HG03064 (cell line): ENCODE results near the gene NXN.
"Not testable (repeated sequence)": the region's sequence is repeated elsewhere in the genome, so short reads cannot be mapped to it uniquely, and the experiment has no call there.

Source experiments
- ATAC-seq: cut with Tn5 transposase; IDR thresholded peaks from one replicate; pipeline ENCODE4 v1.9.1; 2021; ENCODE audit warnings: low read depth; ENCODE audit not compliant: unreplicated experiment

Gene NXN

DNA sequence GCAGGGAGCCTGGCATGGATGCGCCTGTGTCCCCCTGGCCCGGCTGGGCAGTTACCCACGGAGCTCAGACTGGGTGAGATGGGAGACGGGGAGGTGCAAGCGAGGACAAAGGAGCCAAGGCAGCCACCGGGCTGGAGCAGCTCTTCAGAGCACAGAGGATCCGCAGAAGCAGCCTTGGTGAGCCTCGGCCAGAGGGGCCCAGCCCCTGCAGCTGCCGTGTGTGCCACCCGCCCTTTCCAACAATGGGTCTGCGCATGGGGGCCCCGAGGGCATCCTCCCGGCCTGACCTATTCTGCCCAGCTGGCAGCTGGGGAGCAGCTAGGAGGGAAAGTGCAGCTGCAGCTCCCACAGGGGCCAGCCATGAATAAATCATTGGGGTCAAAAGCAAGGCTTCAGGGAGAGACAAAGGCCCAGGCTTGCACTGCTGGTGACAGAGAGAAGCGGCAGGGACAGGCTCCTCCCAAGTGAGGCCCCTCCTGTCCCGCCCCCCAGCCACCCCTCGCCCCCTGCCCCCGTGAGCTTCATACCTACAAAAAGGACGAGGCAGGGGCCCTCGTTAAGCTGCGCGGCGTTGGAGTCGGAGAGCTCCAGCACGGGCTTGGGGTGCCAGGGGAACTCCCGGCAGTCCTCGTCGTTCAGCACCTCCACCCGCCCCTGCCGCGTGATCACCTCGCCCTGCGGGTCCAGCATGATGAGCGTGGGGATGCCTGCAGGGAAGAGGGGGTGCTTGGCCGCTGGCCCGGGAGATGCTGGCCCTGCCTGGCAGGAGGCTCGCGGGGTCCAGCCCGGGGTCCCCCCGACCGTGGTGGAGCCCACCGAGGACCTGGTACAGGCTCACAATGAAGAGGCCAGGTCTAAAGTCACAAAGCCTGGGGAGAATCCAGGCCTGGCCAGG, 174.8 kb downstream of the NXN start:
- ATAC-seq = no peak

DNA sequence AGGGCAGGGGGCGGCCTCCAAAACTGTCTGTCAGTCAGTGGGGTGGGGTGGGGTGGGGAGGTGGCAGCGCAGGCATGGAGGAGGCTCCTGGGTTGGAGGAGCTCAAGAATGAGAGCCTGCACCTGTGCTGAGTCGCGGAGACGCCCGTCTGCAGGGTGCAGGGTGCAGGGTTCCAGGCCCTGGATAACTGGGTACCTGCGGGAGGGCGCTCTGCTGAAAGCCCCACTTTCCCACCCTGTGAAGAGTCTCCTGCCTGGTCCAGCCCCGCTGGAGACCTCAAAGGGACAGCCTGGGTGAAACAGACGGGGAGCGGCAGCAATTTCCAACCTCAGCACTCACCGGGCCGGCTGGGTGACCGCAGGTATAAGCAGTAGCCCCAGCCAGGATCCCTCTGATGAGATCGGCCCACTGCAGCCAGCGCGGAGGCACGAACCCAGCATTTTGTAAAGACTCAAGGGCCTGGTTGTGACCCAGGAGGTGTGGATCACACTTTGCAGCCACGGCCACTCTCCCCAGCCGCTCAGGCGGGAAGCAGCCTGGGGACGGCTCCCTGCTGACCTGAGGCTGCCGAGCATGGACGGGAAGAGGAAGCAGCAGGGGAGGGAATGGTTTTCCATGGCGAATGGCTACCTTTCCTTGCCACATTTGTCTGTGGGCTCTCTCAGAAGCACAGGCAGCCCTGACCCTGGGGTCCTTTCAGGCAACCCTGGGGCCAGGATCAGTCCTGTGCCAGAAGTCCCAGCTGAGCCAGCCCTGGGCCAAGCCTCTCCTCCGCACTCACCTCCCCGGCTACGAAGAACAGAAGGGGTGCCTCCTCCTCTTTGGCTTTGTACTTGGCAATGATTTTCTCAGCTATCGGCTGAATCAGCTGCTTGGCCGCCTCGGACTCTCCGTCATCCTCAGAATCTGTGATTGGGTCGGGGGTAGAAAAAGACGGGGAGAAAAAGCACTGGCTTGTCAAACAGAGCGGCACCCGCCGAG, 176.4 kb downstream of the NXN start:
- no peak for ATAC-seq

DNA sequence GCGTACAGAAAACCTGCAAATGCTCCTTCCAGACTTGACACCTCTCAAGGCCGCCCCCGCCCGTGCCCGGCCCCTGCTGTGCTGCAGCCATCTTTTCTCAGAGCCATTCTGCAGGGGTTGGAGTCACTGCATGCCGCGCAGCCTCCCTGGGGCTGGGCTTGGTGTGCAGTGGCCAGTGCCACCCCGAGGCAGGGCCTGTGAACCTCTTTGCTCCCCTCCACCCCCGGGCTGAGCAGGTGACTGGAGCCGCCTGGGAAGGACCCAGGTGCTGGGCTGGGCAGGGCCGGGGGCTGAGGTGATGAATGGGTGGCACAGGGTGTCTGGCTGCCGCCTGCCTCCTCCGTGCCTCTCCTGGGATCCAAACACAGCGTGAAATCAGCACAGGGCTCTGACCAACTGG, 177.1 kb downstream of the NXN start:
- ATAC-seq = no peak

DNA sequence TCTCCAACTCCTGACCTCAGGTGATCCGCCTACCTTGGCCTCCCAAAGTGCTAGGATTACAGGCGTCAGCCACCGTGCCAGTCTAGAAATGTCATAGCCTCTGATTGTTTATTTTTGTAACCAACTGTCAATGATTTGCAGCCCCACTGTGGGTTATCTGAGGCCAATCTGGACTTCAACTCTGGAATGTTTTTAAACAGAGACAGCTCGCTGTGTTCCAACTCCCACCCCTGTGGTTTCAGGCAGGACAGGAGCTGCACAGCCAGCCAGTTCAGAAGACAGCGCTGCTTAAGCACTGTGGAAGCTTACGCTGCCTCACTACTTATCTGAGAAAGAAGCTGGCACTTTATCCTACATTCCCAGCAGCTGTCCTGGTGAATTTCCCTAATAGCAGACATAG, 177.9 kb downstream of the NXN start:
- ATAC-seq = no peak

DNA sequence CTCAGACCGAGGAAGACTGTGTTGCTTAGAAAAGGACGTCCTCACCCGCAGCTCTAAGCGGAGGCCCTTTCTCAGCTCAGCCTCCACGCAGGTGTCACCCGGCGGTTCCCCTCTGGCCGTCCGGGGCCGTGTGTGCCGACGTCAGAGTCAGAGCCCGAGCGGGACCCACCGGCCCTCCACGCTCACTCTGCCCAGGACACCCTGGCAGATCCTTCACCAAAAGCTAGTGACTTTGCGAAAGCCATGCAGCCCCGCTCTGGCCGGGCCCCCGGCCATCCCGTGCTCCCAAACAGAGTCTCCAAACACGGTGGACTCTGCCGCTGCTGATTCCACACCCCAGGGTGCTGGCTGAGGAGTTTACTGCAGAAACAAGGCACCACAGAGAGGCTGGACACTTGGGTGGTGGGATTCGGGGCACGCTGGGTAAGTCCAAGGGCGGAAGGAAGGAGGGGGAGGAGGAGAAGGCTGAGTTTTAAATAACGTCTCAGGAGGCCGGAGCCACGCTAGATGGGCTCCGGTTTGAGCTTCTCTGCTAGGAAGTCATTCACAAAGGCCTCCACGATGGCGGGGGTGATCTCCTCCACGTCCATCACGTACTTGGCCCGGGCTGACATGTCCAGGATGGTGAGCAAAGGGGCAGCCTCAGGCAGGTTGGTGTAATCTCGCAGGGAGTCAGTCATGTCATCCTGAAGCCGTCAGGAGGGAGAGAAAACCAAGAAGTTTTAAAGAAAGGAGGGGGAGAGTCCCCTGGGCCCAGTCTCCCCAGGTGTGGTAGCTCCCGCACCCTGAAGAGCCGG, 178.9 kb downstream of the NXN start:
- no peak for ATAC-seq

DNA sequence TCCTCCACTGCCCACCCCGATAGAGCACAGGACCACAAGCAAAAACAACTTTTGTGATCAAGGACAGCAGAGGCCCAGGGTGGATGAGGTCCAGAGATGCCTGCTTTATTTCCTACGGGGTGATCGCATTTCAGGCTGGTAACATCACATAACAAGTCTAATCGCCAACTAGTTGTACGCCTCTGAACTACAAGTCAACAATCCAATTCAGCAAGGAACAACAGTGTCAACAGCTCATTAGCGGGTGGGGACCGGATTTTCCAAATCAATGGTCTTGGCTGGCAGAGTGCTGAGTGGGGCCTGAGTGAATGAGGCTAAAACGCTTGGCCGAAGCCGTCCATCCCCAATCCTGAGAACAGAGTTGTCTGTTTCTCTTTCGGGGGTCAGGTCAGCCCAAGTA, 180.3 kb downstream of the NXN start:
- no peak for ATAC-seq

DNA sequence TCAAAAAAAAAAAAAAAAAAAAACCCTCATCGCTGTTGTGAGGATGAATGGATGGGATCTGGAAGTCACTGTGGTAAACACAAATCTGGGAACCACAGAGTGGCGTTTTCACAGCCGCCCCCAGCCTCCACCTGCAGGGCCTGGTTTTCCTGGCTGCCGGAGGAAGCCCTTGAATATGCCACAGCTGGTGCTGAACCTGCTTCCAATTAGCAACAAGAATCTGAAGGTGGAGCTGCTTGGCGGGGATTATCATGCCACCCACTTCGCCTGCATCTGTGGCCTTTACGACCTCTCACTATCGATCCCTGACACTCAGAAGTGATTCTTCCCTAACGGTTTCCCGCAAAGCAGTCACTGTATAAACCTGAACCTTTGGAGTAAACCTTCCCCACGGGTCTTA, 181.3 kb downstream of the NXN start:
- no peak for ATAC-seq

DNA sequence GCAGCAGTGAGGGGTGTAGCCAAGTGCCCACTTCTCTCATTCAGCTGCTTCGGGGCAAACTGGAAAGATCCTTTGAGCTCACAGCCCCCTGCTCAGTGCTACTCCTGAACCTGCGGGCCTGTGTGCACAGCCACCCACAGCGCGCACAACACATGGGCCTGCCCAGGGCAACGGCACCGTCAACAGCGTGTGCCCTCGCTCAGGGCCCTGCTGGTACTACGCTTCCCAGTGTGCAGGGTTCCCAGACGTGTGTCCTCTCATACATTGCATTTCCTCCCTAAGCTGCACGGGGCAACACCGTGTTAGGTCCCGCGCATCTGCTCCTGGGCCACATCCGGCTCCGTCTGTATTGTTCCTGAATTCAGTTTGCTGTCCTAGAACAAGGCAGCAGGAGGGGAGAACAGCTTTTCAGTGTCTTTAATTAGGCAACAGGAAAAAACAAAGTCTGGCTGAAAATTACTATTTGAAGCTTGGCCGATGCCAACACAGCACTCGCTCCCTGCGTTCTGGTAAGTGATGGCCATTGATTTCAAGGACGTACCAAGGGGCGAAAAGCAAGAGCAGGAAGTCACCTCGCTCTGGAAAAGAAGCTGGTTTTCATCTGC, 182.2 kb downstream of the NXN start:
- no peak for ATAC-seq

DNA sequence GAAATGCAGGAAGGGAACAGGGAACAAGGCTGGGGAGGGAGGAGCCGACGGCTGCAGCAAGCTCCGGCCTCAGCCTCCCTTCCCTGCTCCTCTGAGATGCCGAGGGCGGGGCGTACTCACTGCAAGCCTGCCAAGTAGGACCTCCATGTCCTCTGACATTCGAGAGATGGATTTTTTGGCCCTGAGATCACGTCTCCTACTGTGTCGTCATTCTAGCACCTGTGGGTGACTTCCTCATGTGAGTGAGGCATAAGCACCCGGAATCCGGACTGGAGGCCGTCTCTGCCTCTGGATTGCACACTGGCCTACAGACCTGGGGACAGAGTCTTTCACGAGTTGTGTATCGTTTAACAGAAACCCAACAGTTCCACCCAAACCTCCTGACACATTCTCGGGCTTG, 183.0 kb downstream of the NXN start:
- ATAC-seq = no peak

DNA sequence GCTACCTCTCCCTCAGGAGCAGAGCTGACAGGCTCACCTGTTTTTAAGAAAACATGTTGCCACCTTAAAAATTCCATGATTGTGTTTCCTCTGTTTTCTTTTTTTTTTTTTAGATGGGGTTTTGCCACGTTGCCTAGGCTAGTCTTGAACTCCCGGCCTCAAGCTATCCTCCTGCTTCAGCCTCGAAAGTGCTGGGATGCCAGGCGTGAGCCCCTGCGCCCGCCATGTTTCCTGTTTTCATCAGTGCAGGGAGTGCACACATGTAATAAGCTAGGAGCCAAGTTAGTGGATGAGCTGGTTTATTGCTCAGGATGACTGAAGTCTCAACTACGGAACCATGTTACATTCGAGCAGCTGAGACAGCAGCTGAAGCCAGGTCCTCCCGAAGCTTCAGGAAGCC, 183.9 kb downstream of the NXN start:
- ATAC-seq = no peak

DNA sequence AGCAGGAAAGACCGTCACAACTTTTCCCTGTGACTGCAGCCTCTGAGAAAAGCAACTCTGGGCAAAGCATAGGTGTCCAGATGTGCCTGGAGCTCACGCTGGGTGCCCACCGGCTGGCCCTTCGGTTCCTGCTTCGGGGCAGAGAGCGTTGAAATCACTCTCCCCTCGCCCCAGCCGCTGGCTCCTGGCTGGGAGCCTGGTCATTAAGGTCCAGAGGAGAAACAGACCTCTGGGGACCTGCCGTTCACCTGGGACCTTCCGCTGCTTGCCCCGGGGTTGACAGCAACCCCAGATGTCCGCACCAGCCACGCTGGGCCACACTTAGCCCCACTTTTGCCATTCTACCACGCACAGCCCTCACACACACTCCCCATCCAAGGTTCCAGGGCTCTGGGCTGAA, 184.3 kb downstream of the NXN start:
- ATAC-seq = no peak

DNA sequence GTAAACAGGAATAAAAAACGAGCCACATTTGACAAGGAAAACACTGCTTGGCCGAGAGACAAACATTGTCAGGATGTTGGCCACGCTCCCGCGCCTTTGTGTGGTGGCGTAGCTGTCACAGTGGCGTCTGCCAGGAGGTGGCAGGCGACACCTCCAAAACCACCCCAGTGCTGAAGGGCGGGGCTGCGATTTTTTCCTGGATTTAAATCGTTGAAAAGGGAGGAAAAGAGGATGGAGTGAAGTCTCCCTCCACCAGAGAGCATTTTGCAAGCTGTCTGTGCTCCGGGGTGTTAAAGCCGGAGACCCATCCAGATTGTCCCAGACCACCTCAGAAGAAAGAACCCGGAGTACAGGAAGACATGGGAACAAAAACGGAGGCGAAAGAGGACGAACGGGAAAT, 184.7 kb downstream of the NXN start:
- ATAC-seq = no peak

DNA sequence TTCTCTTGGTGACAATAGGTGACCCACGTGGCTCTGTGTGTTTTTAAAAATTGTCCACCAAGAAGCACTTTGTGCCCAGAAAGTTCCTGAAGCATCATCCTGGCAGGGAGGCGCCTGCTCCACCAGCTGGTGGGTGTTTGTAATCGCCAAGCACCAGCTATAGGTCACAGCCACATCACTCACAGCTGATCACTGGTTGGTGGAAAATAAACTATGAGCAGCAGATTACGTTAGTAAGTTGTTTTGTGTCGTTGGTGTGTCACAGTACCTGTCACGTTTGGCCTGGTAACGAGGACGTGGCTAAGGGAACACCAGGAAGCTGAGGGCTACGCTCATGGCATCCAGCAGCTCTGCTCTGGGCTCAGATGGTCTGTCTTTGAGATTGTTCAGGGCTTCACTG, 187.3 kb downstream of the NXN start:
- no peak for ATAC-seq

DNA sequence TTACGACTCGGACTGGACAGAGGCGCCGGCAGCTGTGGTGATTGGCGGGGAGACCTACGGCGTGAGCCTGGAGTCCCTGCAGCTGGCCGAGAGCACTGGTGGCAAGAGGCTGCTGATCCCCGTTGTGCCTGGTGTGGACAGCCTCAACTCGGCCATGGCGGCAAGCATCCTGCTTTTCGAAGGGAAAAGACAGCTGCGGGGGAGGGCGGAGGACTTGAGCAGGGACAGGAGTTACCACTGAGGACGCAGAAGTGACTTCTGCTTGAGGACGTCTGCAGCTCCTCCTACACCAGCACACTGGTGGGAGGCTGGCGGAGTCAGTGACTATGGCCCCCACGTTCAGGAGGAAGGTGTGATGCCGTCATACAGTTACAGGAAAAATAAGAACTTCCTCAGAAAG, 187.7 kb downstream of the NXN start:
- ATAC-seq = no peak

DNA sequence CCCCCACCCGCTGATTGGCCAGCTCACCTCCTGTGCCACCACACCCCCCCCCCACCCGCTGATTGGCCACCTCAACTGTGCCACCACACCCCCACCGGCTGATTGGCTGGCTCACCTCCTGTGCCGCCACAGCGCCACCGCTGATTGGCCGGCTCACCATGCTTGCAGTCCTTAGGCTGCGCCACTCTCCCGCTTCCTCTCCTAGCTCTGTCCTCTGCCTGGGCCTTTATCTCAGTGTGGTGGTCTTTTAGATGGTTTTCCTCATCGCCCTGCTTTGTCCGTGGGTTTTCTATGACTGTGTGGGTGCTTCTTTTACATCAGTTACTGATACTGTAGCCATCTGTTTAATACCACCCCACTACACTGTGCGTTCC, 188.7 kb downstream of the NXN start:
- ATAC-seq = not testable (repeated sequence)

DNA sequence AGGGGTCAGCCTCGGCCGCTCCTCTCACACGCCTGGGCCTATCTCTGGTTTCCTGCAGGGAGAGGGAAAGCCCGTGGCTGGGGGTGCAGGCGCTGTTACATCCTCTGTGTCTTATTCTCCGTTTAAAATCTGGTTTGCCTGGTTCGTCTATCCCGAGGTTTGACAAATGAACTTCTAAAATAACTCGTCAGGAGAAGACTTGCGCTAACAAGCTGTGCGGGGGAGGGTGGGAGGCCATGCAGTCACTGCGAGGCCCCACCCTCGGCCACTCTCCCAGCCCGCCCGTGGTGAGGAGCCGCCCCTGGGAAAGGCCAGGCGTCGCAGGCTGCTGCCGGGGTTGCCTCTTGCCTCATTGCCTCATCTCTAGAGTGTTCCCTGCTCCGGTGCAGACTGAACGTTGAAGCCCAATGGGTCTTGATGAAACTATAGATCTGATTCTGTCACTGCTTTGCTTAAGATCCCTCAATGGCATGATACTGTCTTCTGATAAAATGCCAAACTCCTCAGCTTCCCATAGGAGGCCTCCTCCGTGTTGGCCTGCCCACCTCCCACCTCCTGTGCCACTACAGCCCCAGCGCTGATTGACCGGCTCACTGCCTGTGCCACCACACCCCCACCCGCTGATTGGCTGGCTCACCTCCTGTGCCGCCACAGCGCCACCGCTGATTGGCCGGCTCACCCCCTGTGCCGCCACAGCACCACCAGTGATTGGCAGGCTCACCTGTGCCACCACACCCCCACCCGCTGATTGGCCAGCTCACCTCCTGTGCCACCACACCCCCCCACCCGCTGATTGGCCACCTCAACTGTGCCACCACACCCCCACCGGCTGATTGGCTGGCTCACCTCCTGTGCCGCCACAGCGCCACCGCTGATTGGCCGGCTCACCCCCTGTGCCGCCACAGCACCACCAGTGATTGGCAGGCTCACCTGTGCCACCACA, 189.4 kb downstream of the NXN start:
- ATAC-seq = not testable (repeated sequence)

DNA sequence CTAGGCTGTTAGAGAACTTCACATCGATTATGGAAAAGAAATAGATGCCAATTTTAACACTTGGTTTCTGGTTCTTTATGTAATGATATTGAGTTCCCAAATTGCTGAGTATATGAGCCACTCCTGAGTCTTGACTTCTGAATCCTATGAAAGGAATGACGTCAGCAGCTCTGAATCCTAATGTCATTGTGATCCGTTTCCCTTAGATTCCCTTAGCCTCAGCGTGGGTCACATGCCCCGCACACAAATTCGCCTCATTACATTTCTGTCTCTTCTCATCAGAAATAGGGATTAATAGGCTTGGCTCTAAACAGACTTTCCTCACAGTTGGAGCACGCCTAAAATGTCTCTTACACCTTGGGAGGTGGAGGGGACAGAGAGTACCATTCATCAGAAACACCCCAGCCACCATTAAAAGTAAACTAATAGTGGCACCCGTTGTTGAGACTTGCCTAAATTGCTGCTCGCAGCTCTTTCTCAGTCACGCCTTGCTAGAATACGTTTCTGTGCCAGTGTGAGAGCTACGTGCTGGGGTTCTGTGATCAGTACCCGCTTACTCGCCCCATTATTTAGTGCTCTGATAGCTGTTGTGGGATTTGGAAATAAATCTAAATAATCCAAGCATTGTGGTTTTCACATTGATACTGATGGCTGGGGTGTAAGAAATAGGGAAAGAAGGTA, 190.3 kb downstream of the NXN start:
- no peak for ATAC-seq

DNA sequence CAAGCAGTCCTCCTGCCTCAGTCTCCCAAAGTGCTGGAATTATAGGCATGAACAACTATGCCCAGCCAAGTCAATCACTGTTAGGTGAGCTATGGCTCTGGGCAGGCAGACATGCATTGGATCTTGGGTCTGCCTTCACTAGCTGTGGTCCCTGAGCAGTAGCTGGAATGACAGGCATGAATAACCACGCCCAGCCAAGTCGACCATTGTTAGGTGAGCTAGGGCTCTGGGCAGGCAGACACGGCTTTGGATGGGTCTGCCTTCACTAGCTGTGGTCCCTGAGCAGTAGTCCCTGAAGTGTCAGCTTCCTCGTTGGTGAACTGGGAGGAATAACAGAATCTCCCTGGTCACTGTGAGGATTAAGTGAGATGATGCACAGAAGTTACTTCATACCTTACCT, 191.0 kb downstream of the NXN start:
- ATAC-seq = no peak
